WTC11 (cell line): ENCODE data around the gene ATP2B2. TPM values are rescaled to one million over a fixed set of nuclear protein-coding genes. Genes with fewer than 3 reads are reported as not detected.

Experiments
- ATAC-seq: fragments of 200-7000 bp; cut with Tn5 transposase; 2 replicates; pipeline ENCODE4 v1.10.0; 2021; ENCODE audit warnings: mild to moderate bottlenecking, moderate library complexity
- CTCF ChIA-PET: fragments of 300-600 bp; sonication (Branson Sonifier 250); formaldehyde crosslinking; loops from one replicate; lab custom pipeline; 2021; ENCODE audit warnings: antibody characterized with exemption; lab: Charles Lee
- POLR2A ChIA-PET: fragments of 350-600 bp; sonication (Branson Sonifier 250); formaldehyde crosslinking; loops from one replicate; lab custom pipeline; 2021; ENCODE audit warnings: antibody characterized with exemption; lab: Charles Lee
- DNase-seq: peaks from one replicate; pipeline ENCODE4 v3.0.0; 2021; ENCODE audit warnings: low spot score
- H3K27ac Mint-ChIP-seq: 2 replicates; pipeline ENCODE4 v1.8.0; 2021; ENCODE audit warnings: mixed read lengths
- H3K27me3 Mint-ChIP-seq: 2 replicates; pipeline ENCODE4 v1.8.0; 2021; ENCODE audit warnings: low read depth, mild to moderate bottlenecking, moderate library complexity, mixed read lengths
- H3K36me3 Mint-ChIP-seq: 2 replicates; pipeline ENCODE4 v1.8.0; 2021; ENCODE audit warnings: mixed read lengths
- H3K4me1 Mint-ChIP-seq: 2 replicates; pipeline ENCODE4 v1.8.0; 2022; ENCODE audit warnings: mixed read lengths
- H3K4me3 Mint-ChIP-seq: 2 replicates; pipeline ENCODE4 v1.8.0; 2021; ENCODE audit warnings: mild to moderate bottlenecking, moderate library complexity, mixed read lengths
- H3K9me3 Mint-ChIP-seq: 2 replicates; pipeline ENCODE4 v1.8.0; 2021; ENCODE audit warnings: mixed read lengths
- AFF4 ChIP-seq: sonication (generic); formaldehyde crosslinking; IDR thresholded peaks from 2 replicates; pipeline ENCODE4 v1.8.1; 2023; ENCODE audit warnings: mild to moderate bottlenecking, missing genetic modification reagents, borderline replicate concordance
- ARID4B ChIP-seq: sonication (generic); formaldehyde crosslinking; IDR thresholded peaks from 2 replicates; pipeline ENCODE4 v1.8.0; 2023; ENCODE audit warnings: missing genetic modification reagents, mild to moderate bottlenecking, borderline replicate concordance
- ATF6 ChIP-seq: sonication (generic); formaldehyde crosslinking; IDR thresholded peaks from 2 replicates; pipeline ENCODE4 v1.8.1; 2023; ENCODE audit warnings: mild to moderate bottlenecking, missing genetic modification reagents
- CREM ChIP-seq: sonication (generic); formaldehyde crosslinking; IDR thresholded peaks from 2 replicates; pipeline ENCODE4 v1.8.1; 2022; ENCODE audit warnings: mild to moderate bottlenecking, missing genetic modification reagents, moderate library complexity
- ETV6 ChIP-seq: sonication (generic); formaldehyde crosslinking; IDR thresholded peaks from 2 replicates; pipeline ENCODE4 v1.8.1; 2022; ENCODE audit warnings: mild to moderate bottlenecking, missing genetic modification reagents
- MLX ChIP-seq: sonication (generic); formaldehyde crosslinking; IDR thresholded peaks from 2 replicates; pipeline ENCODE4 v1.8.1; 2023; ENCODE audit warnings: mild to moderate bottlenecking, missing genetic modification reagents, moderate library complexity
- TP53 ChIP-seq: sonication (generic); formaldehyde crosslinking; IDR thresholded peaks from 2 replicates; pipeline ENCODE4 v1.8.1; 2023; ENCODE audit warnings: mild to moderate bottlenecking, missing genetic modification reagents
- USF2 ChIP-seq: sonication (generic); formaldehyde crosslinking; IDR thresholded peaks from 2 replicates; pipeline ENCODE4 v1.8.1; 2023; ENCODE audit warnings: mild to moderate bottlenecking, missing genetic modification reagents, moderate library complexity
- ZNF532 ChIP-seq: fragments of 250-450 bp; sonication (Bioruptor Pico); IDR thresholded peaks from 2 replicates; pipeline ENCODE4 v1.9.0; 2021; ENCODE audit warnings: mild to moderate bottlenecking, borderline replicate concordance
- ZSCAN18 ChIP-seq: fragments of 250-450 bp; sonication (Bioruptor Pico); IDR thresholded peaks from 2 replicates; pipeline ENCODE4 v2.1.2; 2022; ENCODE audit warnings: mild to moderate bottlenecking, moderate library complexity
- total RNA-seq: library from RNA; stranded (reverse); gene quantifications from 3 replicates; pipeline ENCODE4 v1.2.3, GENCODE V29; 2021

ATP2B2 gene
- total RNA-seq, 1 experiment from 2014 or later = 0.48 TPM

- ChIA-PET POLR2A (no interaction called here), CTCF (no interaction called here)
- DNase-seq = no peak
- Mint-ChIP-seq H3K9me3 (no peaks in the 10 kb centered on the region), H3K27ac (no peak overlapping the region), H3K36me3 (no peaks in the 10 kb centered on the region), H3K4me1 (peaks cover 16% of the 10 kb centered on the region), H3K27me3 (no peaks in the 10 kb centered on the region), H3K4me3 (no peak overlapping the region)
- ATAC-seq = no peak
- TF ChIP-seq MLX (CRISPR knock-in tag) = no peak
- no peak for TF ChIP-seq ATF6
- no peak for TF ChIP-seq ZSCAN18
- no peak for TF ChIP-seq ARID4B (CRISPR knock-in tag)
- no peak for TF ChIP-seq CREM (CRISPR knock-in tag)
- TF ChIP-seq AFF4 = no peak
- no peak for TF ChIP-seq ETV6 (CRISPR knock-in tag)
- TF ChIP-seq ZNF532 (CRISPR knock-in tag) = no peak
- TF ChIP-seq USF2 = no peak
- no peak for TF ChIP-seq TP53 (CRISPR knock-in tag)
These were observed 38.2 kb downstream of the ATP2B2 start for GRCh38 chr3:10467204-10467603.
